ENCODE results near the gene LRRC31.

The LRRC31 gene

GRCh38 chr3:169863458-169863899, 6.3 kb downstream of the LRRC31 start:
- DNase-seq (ENCODE audit: low read depth in 2 of 2), result peak; percentile 18 to 27

DNA sequence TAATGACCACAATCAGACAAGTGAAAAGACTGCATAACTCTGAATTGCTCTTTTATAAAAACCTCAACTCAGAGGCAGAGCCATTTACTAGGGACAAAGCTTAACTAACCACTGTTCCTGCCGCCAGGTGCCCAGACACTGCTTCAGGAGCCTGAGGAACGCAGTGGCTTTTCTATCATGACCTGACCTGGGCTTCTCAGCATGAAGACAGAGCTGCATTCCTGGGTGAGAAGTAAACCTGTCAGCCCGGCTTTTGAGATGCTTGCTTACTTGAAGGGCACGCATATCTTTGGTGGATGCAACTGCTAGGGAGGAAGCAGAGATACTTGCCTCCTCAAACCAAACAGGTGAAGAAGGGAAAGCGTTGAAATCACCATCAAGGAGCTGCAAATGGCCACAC, 7.9 kb downstream of the LRRC31 start:
- no peak for DNase-seq (ENCODE audit: low read depth in 2 of 2)

DNA sequence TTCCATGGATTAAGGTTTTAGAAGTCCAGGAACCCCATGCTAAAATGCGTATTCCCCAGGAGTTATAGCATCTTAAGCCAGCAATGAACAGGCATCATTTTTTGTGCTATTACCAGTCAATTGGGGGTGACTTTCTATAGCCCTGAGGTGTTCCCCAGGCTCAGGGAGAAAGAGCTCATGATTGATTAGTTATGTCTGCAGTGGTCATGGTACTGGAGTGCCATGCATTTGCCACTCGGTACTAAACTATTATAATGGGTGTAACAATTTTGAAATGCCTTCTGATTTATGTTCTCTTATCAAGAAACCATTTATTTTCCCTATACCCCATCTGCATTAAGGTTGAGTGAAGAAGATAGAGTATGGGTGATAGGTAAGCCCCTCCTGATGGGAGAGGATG, 11.9 kb downstream of the LRRC31 start:
- DNase-seq (ENCODE audit: low read depth in 2 of 2), result no peak

DNA sequence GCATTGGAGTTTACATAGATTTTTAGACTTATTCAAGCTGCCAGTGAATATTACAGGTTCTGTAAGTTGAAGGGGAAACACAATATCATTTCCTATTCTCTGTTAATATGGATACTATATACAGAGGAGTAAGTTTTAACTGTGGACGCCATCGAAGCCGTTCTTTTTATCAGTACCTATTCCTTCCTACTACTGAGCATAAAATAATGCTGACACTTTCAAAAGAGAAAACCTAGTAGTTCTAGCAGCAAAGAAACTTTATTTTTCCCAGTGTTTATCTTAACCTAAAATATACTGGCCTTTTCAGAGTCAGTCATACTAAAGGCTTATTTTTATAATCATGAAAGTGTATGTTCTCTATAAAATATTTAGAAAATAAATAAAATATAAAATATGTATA, 14.2 kb downstream of the LRRC31 start:
- DNase-seq (ENCODE audit: low read depth in 2 of 2), result no peak

DNA sequence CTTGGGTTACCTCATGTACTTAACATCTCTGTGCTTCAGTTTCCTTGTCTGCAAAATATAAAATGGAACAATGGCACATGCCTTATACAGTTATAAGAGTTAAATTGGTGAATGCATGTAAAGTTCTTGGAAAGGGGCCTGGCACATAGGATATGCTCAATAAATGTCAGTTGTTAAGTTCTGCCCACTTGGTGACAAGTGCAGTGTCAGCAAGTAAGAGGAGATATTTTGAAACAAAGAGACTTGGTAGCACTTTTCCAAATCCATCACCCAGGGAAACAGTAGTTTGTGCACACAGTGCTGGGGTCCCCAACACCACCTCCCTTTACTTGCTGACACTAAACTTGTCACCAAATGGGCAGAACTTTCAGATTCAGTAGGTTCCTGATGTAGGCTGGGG, 19.1 kb downstream of the LRRC31 start:
- no peak for DNase-seq (ENCODE audit: low read depth in 2 of 2)

GRCh38 chr3:169848741-169849140, 21.0 kb downstream of the LRRC31 start:
- no peak for DNase-seq (ENCODE audit: low read depth in 2 of 2)

DNA sequence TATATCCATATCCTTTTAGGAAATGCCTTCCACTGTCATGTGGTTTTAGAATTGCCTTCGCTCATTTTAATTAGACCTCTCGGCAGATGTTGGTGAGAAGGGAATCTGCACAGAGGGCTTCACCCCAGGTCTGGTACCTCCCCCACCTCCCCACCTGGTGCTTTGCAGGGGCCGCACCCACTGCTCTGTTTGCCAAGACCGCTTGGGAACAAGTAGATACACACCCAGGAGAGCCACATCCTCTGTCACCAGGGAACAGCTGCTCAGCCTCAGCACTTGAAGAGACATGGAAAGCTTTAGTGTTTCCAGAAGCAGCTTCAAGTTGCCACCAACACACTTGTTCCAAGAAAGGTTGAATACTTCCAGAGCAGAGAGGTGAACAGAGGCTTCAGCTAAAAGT, 21.8 kb downstream of the LRRC31 start:
- no peak for DNase-seq (ENCODE audit: low read depth in 2 of 2)

- no peak for DNase-seq (ENCODE audit: low read depth in 2 of 2)
These were observed 23.1 kb downstream of the LRRC31 start for GRCh38 chr3:169846458-169847193.

- DNase-seq (ENCODE audit: low read depth in 2 of 2), result no peak
These were observed 26.8 kb downstream of the LRRC31 start for GRCh38 chr3:169842960-169843359.

- DNase-seq (ENCODE audit: low read depth in 2 of 2), result no peak
These were observed 28.6 kb downstream of the LRRC31 start for GRCh38 chr3:169841171-169841570.

GRCh38 chr3:169838511-169839030, 31.2 kb downstream of the LRRC31 start:
- no peak for DNase-seq (ENCODE audit: low read depth in 2 of 2)

DNA sequence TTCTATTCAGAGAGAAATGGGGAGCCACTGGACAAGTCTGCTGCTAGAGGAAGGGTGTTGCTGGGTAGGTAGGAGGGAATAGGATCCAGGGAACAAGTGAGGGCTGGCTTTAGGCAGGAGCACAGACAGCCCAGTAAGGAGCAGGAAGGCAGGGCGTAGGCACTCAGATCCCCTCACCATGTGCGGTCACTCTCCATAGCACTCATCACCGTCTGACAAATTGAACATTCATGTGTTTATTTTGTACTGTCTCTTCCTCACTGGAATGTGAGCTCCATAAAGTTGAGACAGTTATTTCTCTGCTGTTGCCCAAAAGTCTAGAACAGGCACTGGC, 32.8 kb downstream of the LRRC31 start:
- no peak for DNase-seq (ENCODE audit: low read depth in 2 of 2)

- no peak for DNase-seq (ENCODE audit: low read depth in 2 of 2)
These were observed 33.4 kb downstream of the LRRC31 start for GRCh38 chr3:169836078-169836941.

DNA sequence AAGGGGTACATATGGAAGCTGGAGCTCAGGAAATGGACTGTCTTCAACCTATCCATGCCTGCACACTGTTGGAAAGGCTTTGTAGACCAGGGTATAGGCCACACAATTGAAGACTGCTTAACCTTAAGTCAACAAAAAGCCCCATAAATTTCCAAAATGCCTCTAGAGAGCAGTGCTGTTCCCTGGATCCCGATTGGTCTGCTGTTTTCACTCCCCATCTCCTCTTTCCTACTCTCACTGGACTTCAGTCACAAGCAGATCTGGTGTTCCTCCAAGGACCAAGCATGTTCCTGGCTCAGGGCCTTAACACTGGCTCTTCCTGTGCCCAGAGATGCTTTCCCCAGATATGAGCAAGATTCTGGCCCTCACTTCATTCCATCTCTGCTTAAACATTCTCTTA, 34.2 kb downstream of the LRRC31 start:
- DNase-seq (ENCODE audit: low read depth in 2 of 2), result no peak

DNA sequence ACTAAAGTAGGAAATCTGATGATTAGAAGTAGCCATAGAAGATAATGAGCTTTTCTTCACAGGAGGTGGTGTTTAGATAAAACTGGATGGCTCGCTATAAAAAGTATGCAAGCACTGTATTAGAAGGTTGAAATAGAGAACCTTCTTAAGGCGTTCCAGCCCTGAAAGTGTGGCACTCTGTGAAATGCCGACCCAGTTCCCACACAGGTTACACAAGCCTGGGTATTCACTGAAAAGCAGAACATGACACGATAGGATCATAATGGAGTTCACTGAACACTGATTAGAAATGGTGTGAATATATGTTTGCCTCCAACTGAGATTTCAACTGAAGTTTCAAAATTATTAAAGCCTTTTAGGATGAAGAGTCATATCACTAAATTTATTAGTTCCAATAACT, 42.0 kb downstream of the LRRC31 start:
- no peak for DNase-seq (ENCODE audit: low read depth in 2 of 2)

- no peak for DNase-seq (ENCODE audit: low read depth in 2 of 2)
These were observed 44.4 kb downstream of the LRRC31 start for GRCh38 chr3:169825316-169825715.

DNA sequence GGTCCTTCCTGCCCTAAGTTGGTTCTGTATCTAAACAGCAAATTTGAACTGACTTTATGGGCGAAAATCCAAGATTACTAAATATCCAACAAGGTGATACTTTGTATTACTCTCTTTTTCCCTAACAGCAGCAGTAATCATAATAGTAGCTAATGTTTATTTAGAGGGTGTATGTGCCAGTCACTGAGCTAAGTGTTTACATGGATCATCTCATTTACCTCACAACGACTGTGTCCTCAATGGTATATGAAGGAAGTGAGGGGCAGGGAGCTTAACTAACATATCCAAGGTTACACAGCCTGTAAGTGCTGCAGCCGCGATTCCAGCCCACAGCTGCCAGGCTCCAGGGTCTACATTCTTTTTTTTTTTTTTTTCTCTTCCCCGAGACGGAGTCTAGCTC, 46.8 kb downstream of the LRRC31 start:
- no peak for DNase-seq (ENCODE audit: low read depth in 2 of 2)

DNA sequence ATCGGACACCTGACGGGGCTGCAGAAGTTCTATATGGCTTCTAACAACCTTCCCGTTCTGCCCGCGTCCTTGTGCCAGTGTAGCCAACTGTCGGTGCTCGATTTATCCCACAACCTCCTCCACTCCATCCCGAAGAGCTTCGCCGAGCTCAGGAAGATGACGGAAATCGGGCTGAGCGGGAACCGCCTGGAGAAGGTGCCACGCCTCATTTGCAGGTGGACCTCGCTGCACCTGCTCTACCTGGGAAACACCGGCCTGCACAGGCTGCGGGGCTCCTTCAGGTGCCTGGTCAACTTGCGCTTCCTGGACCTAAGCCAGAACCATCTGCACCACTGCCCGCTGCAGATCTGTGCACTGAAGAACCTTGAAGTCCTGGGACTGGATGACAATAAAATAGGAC, 47.2 kb downstream of the LRRC31 start:
- no peak for DNase-seq (ENCODE audit: low read depth in 2 of 2)

DNA sequence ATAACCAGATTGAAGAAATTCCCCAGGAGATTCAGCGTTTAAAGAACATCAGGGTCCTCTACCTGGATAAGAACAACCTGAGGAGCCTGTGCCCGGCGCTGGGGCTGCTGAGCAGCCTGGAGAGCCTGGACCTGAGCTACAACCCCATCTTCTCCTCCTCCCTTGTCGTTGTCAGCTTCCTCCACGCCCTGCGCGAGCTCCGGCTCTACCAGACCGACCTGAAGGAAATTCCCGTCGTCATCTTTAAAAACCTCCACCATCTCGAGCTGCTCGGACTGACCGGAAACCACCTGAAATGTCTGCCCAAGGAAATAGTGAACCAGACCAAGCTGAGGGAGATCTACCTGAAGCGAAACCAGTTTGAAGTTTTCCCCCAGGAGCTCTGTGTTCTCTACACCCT, 47.6 kb downstream of the LRRC31 start:
- DNase-seq (ENCODE audit: low read depth in 2 of 2), result no peak

GRCh38 chr3:169818316-169818715, 51.4 kb downstream of the LRRC31 start:
- no peak for DNase-seq (ENCODE audit: low read depth in 2 of 2)

DNA sequence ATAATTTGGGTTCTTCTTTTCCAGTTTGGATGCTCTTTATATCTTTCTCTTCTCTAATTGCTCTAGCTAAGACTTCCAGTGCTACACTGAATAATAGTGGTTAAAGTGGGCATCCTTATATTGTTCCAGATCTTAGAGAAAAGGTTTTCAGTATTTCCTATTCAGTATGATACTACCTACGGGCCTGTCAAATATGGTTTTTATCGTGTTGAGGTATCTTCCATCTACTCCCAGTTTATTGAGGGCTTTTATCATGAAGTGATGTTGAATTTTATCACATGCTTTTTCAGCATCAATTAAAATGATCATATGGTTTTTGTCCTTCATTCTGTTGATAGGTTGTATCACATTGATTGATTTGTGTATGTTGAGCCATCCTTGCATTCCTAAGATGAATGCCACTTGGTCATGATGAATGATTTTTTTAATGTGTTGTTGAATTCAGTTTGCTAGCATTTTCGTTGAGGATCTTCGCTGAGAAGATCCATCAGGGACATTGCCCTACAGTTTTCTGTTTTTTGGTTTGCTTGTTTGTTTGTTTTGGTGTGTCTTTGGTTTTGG, 54.1 kb downstream of the LRRC31 start:
- no peak for DNase-seq (ENCODE audit: low read depth in 2 of 2)

DNA sequence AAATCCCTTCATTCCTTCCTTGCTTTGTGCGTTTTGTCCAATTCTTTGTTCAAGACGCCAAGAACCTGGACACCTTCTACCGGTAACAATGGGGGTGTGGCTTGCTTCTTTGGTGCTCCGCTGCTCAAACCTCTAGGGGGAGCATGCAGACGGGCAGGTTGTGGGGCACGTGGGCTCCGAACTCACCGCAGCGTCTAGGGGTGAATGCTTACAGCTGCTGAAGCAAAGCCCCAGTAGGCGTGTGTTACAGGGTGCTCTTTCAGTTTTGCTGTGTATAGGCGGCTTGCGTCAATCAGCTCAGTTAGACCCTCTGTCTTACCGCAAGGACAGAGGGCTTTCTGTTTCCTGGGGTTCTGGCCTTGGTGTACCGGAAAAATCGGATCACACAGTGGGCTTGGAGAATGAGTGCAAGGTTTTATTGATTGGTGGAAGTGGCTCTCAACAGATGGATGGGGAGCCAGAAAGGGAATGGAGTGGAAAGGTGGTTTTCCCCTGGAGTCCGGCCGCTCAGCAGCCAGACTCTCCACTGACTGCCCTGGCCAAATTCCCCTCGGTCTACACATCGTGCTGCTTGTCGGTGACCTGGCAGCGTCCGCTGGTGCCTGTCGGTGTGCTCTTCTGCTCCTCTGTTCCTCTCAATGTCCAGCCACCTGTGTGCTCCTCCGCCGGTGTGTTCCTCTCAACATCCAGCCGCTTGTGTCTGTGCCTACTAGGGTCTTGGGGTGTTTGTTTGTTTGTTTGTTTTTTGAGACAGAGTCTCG, 55.8 kb downstream of the LRRC31 start:
- peak; percentile 28 to 37 for DNase-seq (ENCODE audit: low read depth in 2 of 2)
